Colonic mucosa (tissue), 4 donors: ENCODE data around the gene DUSP6. TPM values are rescaled to one million over a fixed set of nuclear protein-coding genes. Genes with fewer than 3 reads are reported as not detected.
"Not testable (repeated sequence)": the region's sequence is repeated elsewhere in the genome, so short reads cannot be mapped to it uniquely, and the experiment has no call there.

ENCODE experiments used
- DNase-seq: peaks from one replicate; pipeline ENCODE4 v3.0.0-alpha.2; 2020
- H3K27ac ChIP-seq: fragments of 200-600 bp; one replicate; pipeline ENCODE4 v1.8.0; 2021
- H3K27me3 ChIP-seq: fragments of 200-600 bp; one replicate; pipeline ENCODE4 v1.8.0; 2021
- H3K36me3 ChIP-seq: fragments of 200-600 bp; one replicate; pipeline ENCODE4 v1.8.0; 2021
- H3K4me1 ChIP-seq: fragments of 200-600 bp; one replicate; pipeline ENCODE4 v1.8.0; 2021; ENCODE audit warnings: mild to moderate bottlenecking
- H3K4me3 ChIP-seq: fragments of 200-600 bp; one replicate; pipeline ENCODE4 v1.8.0; 2021
- H3K9ac ChIP-seq, 2 donors: one replicate each; pipeline ENCODE4 v1.7.0; 2013; ENCODE audit warnings: control low read depth in 2 of 2, low read depth in 2 of 2, low read length in 2 of 2
- H3K9me3 ChIP-seq: fragments of 200-600 bp; one replicate; pipeline ENCODE4 v1.8.0; 2021
- CTCF ChIP-seq: fragments of 200-600 bp; IDR thresholded peaks from one replicate; pipeline ENCODE4 v1.8.0; 2022; ENCODE audit warnings: antibody characterized with exemption, mild to moderate bottlenecking
- intact Hi-C: fragments of 100-400 bp; cut with DNase I; formaldehyde crosslinking; loops from one replicate; pipeline ENCODE4 v1.14.1; 2022
- total RNA-seq, 2 donors: library from RNA; stranded (reverse); fragmentation: NEBNext Ultra II Directional in 1 of 2; extraction: Animal tissue kit (Norgen Biotek cat#: 25700) in 1 of 2; gene quantifications; one replicate each; pipeline ENCODE4 v1.2.1, GENCODE V29; 2021
- donor health status: healthy.
- donor health status: DM: no; HTN: no; CAD: no.
- donor health status: DM: no; HTN: no; CAD: no.

DUSP6 gene
- total RNA-seq, 2 donors from 2014 or later, result 53.8 to 97.6 TPM

- peaks cover 7% of the 10 kb centered on the region for H3K4me1 ChIP-seq
- no peak for TF ChIP-seq CTCF
- H3K9ac ChIP-seq, result no peak overlapping the region
- H3K27ac ChIP-seq, result no peak overlapping the region
- H3K36me3 ChIP-seq, result no peaks in the 10 kb centered on the region
- H3K4me3 ChIP-seq, result no peak overlapping the region
- no peaks in the 10 kb centered on the region for H3K9me3 ChIP-seq
- intact Hi-C loops, result loop anchor here (10.0 kb wide), 1 partner anchor 111 kb away; no protein-coding TSS in a partner anchor
- H3K27me3 ChIP-seq, result no peaks in the 10 kb centered on the region
- no peak for DNase-seq
Observed at GRCh38 chr12:89344043-89344861, 8.0 kb downstream of the DUSP6 start.

- Histone ChIP-seq H3K4me1 (peaks cover 7% of the 10 kb centered on the region), H3K9ac (no peak overlapping the region), H3K36me3 (no peaks in the 10 kb centered on the region), H3K27me3 (no peaks in the 10 kb centered on the region), H3K4me3 (no peak overlapping the region), H3K27ac (no peak overlapping the region), H3K9me3 (no peaks in the 10 kb centered on the region)
- no peak for TF ChIP-seq CTCF
- DNase-seq, result no peak
- intact Hi-C loops, result loop anchor here (10.0 kb wide), 1 partner anchor 112 kb away; no protein-coding TSS in a partner anchor
Observed at GRCh38 chr12:89343127-89343526, 9.2 kb downstream of the DUSP6 start.

DNA sequence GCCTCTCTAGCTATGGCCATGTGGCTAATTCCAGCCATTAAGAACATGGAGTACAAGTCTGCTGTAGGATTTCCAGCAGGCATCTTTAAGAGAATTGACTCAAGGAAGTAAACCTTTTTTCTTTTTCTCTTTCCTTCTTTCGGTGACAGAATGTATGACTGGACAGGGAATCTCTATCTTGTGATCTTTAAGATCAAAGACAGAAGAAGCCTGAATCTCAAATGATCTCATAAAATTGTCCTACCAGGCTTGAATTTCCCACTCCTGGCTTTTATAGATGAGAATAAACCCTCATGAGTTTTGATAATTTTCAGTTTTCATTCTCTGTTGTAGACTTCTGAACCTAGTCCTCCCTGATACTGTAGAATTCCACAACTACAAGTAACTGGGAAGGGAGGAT, 11.4 kb downstream of the DUSP6 start:
- H3K27ac ChIP-seq, result no peak overlapping the region
- TF ChIP-seq CTCF, result no peak
- intact Hi-C loops, result loop anchor here (10.0 kb wide), 1 partner anchor 114 kb away; no protein-coding TSS in a partner anchor
- no peak for DNase-seq
- no peaks in the 10 kb centered on the region for H3K27me3 ChIP-seq
- H3K9ac ChIP-seq, result no peak overlapping the region
- H3K4me3 ChIP-seq, result no peak overlapping the region
- no peaks in the 10 kb centered on the region for H3K4me1 ChIP-seq
- H3K36me3 ChIP-seq, result no peaks in the 10 kb centered on the region
- H3K9me3 ChIP-seq, result no peaks in the 10 kb centered on the region

GRCh38 chr12:89339526-89339925, 12.8 kb downstream of the DUSP6 start:
- Histone ChIP-seq H3K4me3 (no peak overlapping the region), H3K9me3 (no peaks in the 10 kb centered on the region), H3K9ac (no peak overlapping the region), H3K27ac (no peak overlapping the region), H3K27me3 (no peaks in the 10 kb centered on the region), H3K36me3 (no peaks in the 10 kb centered on the region), H3K4me1 (no peaks in the 10 kb centered on the region)
- intact Hi-C loops, result no loop called here
- no peak for DNase-seq
- TF ChIP-seq CTCF, result no peak

DNA sequence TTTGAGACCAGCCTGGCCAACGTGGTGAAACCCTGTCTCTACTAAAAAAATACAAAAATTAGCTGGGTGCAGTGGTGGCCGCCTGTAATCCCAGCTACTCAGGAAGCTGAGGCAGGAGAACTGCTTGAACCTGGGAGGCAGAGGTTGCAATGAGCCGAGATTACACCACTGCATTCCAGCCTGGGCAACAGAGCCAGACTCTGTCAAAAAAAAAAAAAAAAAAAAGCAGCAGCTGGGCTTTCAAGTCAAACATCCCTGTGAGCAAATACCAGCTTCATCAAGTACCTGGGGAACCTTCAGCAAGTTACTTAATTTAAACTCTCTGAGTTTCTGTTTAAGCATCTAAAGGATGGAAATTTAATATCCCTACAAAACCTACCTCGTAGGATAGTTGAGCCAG, 15.2 kb downstream of the DUSP6 start:
- H3K4me3 ChIP-seq, intact Hi-C loops, H3K27me3 ChIP-seq, H3K27ac ChIP-seq, DNase-seq, H3K36me3 ChIP-seq, H3K4me1 ChIP-seq, H3K9ac ChIP-seq, H3K9me3 ChIP-seq: not testable (repeated sequence)
